ENCODE data around the gene LPIN1.
"Not testable (repeated sequence)": the region's sequence is repeated elsewhere in the genome, so short reads cannot be mapped to it uniquely, and the experiment has no call there.

The LPIN1 gene

GRCh38 chr2:11847935-11848334 lies 101.5 kb downstream of the LPIN1 start:
- no CpG with 5 or more reads among the region's 2 CpGs for WGBS (ENCODE audit: insufficient coverage, insufficient read length)
- H3K4me1 ChIP-seq (ENCODE audit: control insufficient read depth, insufficient read depth, low read length); H3K36me3 ChIP-seq (ENCODE audit: control insufficient read depth, insufficient read depth, low read length); H3K4me3 ChIP-seq (ENCODE audit: low read length); DNase-seq (ENCODE audit: low read depth, low spot score); H3K27ac ChIP-seq (ENCODE audit: low read length); H3K9me3 ChIP-seq (ENCODE audit: control insufficient read depth, insufficient read depth, low read length); H3K27me3 ChIP-seq (ENCODE audit: control insufficient read depth, insufficient read depth, low read length): not testable (repeated sequence)

GRCh38 chr2:11850082-11850481 lies 103.7 kb downstream of the LPIN1 start:
- no peak overlapping the region for H3K27ac ChIP-seq (ENCODE audit: low read length)
- peaks cover 4% of the 10 kb centered on the region for H3K9me3 ChIP-seq (ENCODE audit: control insufficient read depth, insufficient read depth, low read length)
- H3K27me3 ChIP-seq (ENCODE audit: control insufficient read depth, insufficient read depth, low read length): no peaks in the 10 kb centered on the region
- no peak overlapping the region for H3K4me3 ChIP-seq (ENCODE audit: low read length)
- no peak for DNase-seq (ENCODE audit: low read depth, low spot score)
- no CpG with 5 or more reads among the region's 17 CpGs for WGBS (ENCODE audit: insufficient coverage, insufficient read length)
- H3K4me1 ChIP-seq (ENCODE audit: control insufficient read depth, insufficient read depth, low read length): no peaks in the 10 kb centered on the region
- no peaks in the 10 kb centered on the region for H3K36me3 ChIP-seq (ENCODE audit: control insufficient read depth, insufficient read depth, low read length)

DNA sequence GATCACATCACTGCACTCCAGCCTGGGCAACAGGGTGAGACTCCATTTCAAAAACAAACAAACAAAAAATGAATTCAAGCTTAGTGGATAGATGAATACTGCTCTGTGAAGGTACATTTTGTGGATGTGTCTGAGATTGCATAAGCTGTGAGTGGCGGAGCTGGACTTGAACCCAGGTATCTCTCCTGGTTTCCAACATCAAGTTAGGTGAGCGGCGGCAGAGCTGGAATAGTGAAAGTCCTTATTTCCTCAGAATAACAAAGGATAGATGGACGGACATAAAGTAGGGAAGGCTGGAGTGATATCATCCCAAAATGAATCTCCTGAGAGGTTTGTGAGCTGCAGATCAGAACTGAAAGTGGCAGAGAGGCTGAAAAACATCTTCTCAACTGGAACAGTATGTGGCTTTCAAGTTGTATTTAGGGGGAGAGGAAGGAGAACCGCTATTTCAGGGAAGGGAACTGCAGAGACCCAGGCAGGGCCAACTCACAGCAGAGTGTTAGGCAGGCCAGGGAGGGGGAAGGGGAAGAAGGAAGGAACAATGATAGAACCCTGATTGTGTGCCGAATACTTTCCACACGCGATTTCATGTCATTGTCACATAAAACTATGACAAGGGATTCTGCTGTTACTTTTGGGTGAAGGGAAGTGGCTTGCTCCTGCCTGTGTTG lies 106.2 kb downstream of the LPIN1 start:
- H3K4me3 ChIP-seq (ENCODE audit: low read length): no peak overlapping the region
- DNase-seq (ENCODE audit: low read depth, low spot score): no peak
- no peaks in the 10 kb centered on the region for H3K27me3 ChIP-seq (ENCODE audit: control insufficient read depth, insufficient read depth, low read length)
- WGBS (ENCODE audit: insufficient coverage, insufficient read length): no CpG with 5 or more reads among the region's 8 CpGs
- no peaks in the 10 kb centered on the region for H3K4me1 ChIP-seq (ENCODE audit: control insufficient read depth, insufficient read depth, low read length)
- no peak overlapping the region for H3K27ac ChIP-seq (ENCODE audit: low read length)
- no peaks in the 10 kb centered on the region for H3K36me3 ChIP-seq (ENCODE audit: control insufficient read depth, insufficient read depth, low read length)
- peaks cover 2% of the 10 kb centered on the region for H3K9me3 ChIP-seq (ENCODE audit: control insufficient read depth, insufficient read depth, low read length)

- Histone ChIP-seq H3K27me3 (ENCODE audit: control insufficient read depth, insufficient read depth, low read length) (no peaks in the 10 kb centered on the region), H3K36me3 (ENCODE audit: control insufficient read depth, insufficient read depth, low read length) (no peaks in the 10 kb centered on the region), H3K27ac (ENCODE audit: low read length) (no peak overlapping the region), H3K4me1 (ENCODE audit: control insufficient read depth, insufficient read depth, low read length) (no peaks in the 10 kb centered on the region), H3K9me3 (ENCODE audit: control insufficient read depth, insufficient read depth, low read length) (peaks cover 2% of the 10 kb centered on the region), H3K4me3 (ENCODE audit: low read length) (no peak overlapping the region)
- DNase-seq (ENCODE audit: low read depth, low spot score): no peak
- no CpG with 5 or more reads among the region's 5 CpGs for WGBS (ENCODE audit: insufficient coverage, insufficient read length)
Measured at GRCh38 chr2:11853197-11853588, 106.8 kb downstream of the LPIN1 start.

DNA sequence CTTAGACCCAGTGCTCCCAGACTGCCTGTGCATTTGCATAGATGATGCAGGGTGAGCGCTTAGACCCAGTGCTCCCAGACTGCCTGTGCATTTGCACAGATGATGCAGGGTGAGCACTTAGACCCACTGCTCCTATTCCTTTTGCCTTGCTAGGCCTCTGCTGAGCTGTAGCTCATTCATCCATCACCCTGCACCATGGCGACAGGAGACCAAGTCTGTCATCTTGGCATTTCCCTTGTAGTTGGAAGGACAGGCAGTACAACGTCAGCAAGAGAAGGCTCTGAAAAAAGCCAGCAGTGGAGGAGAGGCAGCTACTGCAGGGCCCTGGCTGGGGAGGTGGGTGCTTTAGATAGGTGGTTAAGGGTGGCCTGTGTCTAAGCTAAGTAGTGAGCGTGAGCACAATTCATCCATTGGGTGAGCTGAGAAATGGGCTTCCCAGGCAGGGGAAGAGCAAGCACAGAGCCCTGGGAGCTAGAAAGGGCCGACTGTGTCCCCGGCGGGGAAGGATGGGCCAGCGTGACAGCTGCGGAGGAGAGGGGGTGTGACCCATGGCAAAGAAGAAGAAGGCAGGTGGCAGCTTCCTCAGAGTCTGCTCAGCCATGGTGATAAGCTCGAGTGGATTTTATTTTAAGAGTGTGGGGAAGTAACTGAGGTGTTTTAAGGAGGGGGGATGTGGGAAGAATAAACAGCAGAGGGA lies 108.8 kb downstream of the LPIN1 start:
- H3K27ac ChIP-seq (ENCODE audit: low read length): no peak overlapping the region
- H3K27me3 ChIP-seq (ENCODE audit: control insufficient read depth, insufficient read depth, low read length): no peaks in the 10 kb centered on the region
- no peak for DNase-seq (ENCODE audit: low read depth, low spot score)
- H3K9me3 ChIP-seq (ENCODE audit: control insufficient read depth, insufficient read depth, low read length): peaks cover 2% of the 10 kb centered on the region
- 100% methylated on average over 1 of the region's 10 CpGs for WGBS (ENCODE audit: insufficient coverage, insufficient read length)
- H3K4me3 ChIP-seq (ENCODE audit: low read length): no peak overlapping the region
- H3K36me3 ChIP-seq (ENCODE audit: control insufficient read depth, insufficient read depth, low read length): no peaks in the 10 kb centered on the region
- no peaks in the 10 kb centered on the region for H3K4me1 ChIP-seq (ENCODE audit: control insufficient read depth, insufficient read depth, low read length)

DNA sequence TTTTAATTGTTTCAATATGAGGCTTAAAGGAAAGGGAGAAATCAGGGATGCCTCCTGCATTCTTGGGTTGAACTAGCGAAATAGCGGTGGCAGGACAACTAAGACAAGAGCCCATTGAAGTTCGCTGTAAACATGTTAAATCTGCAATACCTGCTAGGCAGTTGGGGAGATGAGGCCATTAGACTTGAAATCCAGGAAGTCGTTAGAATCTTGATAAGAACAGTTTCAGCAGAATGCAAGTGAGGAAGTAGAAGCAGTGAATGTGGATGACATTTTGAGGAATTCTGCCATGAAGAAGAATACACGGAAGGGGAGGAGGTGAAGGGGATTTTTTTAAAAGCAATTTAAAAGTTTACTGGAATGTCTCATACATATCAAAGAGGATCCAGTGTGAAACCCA lies 109.7 kb downstream of the LPIN1 start:
- no peaks in the 10 kb centered on the region for H3K4me1 ChIP-seq (ENCODE audit: control insufficient read depth, insufficient read depth, low read length)
- DNase-seq (ENCODE audit: low read depth, low spot score): no peak
- no peaks in the 10 kb centered on the region for H3K36me3 ChIP-seq (ENCODE audit: control insufficient read depth, insufficient read depth, low read length)
- H3K27me3 ChIP-seq (ENCODE audit: control insufficient read depth, insufficient read depth, low read length): no peaks in the 10 kb centered on the region
- H3K27ac ChIP-seq (ENCODE audit: low read length): no peak overlapping the region
- WGBS (ENCODE audit: insufficient coverage, insufficient read length): no CpG with 5 or more reads among the region's 5 CpGs
- no peak overlapping the region for H3K4me3 ChIP-seq (ENCODE audit: low read length)
- H3K9me3 ChIP-seq (ENCODE audit: control insufficient read depth, insufficient read depth, low read length): peaks cover 2% of the 10 kb centered on the region

DNA sequence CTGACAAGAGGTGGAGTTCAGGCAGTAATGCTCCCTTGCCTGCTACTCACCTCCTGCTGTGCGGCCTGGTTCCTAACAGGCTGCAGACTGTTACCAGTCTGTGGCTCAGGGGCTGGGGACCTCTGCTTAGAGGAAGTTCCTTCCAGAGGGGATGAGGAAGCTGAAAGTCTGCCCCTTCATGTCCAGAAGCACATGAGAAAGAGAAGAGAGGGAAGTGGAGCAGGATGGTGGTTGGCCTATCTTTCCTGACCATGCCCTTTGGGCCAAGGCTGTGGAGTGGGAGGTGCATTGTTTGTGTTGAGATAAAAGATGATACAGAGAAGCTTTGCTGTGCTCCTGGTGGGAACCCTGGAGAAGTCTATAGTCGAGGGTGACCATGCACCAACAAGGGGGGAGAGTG lies 112.5 kb downstream of the LPIN1 start:
- H3K27ac ChIP-seq (ENCODE audit: low read length): no peak overlapping the region
- H3K4me3 ChIP-seq (ENCODE audit: low read length): no peak overlapping the region
- H3K36me3 ChIP-seq (ENCODE audit: control insufficient read depth, insufficient read depth, low read length): no peaks in the 10 kb centered on the region
- H3K27me3 ChIP-seq (ENCODE audit: control insufficient read depth, insufficient read depth, low read length): no peaks in the 10 kb centered on the region
- no CpG with 5 or more reads among the region's 2 CpGs for WGBS (ENCODE audit: insufficient coverage, insufficient read length)
- peaks cover 2% of the 10 kb centered on the region for H3K9me3 ChIP-seq (ENCODE audit: control insufficient read depth, insufficient read depth, low read length)
- no peaks in the 10 kb centered on the region for H3K4me1 ChIP-seq (ENCODE audit: control insufficient read depth, insufficient read depth, low read length)
- no peak for DNase-seq (ENCODE audit: low read depth, low spot score)

DNA sequence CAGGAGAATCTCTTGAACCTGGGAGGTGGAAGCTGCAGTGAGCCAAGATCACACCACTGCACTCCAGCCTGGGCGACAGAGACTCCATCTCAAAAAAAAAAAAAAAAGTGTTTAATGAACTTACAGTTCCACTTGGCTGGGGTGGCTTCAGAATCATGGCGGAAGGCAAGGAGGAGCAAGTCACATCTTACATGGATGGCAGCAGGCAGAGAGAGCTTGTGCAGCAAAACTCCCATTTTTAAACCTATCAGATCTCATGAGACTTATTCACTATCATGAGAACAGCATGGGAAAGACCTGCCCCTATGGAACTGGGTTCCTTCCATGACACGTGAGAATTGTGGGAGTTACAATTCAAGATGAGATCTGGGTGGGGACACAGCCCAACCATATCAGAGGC lies 113.5 kb downstream of the LPIN1 start:
- no CpG with 5 or more reads among the region's 3 CpGs for WGBS (ENCODE audit: insufficient coverage, insufficient read length)
- H3K4me3 ChIP-seq (ENCODE audit: low read length); H3K27me3 ChIP-seq (ENCODE audit: control insufficient read depth, insufficient read depth, low read length); H3K9me3 ChIP-seq (ENCODE audit: control insufficient read depth, insufficient read depth, low read length); DNase-seq (ENCODE audit: low read depth, low spot score); H3K27ac ChIP-seq (ENCODE audit: low read length); H3K36me3 ChIP-seq (ENCODE audit: control insufficient read depth, insufficient read depth, low read length); H3K4me1 ChIP-seq (ENCODE audit: control insufficient read depth, insufficient read depth, low read length): not testable (repeated sequence)

GRCh38 chr2:11861044-11861443 lies 114.6 kb downstream of the LPIN1 start:
- Histone ChIP-seq H3K4me3 (ENCODE audit: low read length) (no peak overlapping the region), H3K4me1 (ENCODE audit: control insufficient read depth, insufficient read depth, low read length) (peaks cover 2% of the 10 kb centered on the region; the same call in 1 of the 2 replicates), H3K27ac (ENCODE audit: low read length) (no peak overlapping the region), H3K36me3 (ENCODE audit: control insufficient read depth, insufficient read depth, low read length) (no peaks in the 10 kb centered on the region), H3K9me3 (ENCODE audit: control insufficient read depth, insufficient read depth, low read length) (peaks cover 2% of the 10 kb centered on the region), H3K27me3 (ENCODE audit: control insufficient read depth, insufficient read depth, low read length) (no peaks in the 10 kb centered on the region)
- no CpG with 5 or more reads among the region's 2 CpGs for WGBS (ENCODE audit: insufficient coverage, insufficient read length)
- DNase-seq (ENCODE audit: low read depth, low spot score): no peak

GRCh38 chr2:11862049-11862448 lies 115.6 kb downstream of the LPIN1 start:
- Histone ChIP-seq H3K36me3 (ENCODE audit: control insufficient read depth, insufficient read depth, low read length) (no peaks in the 10 kb centered on the region), H3K4me3 (ENCODE audit: low read length) (no peak overlapping the region), H3K4me1 (ENCODE audit: control insufficient read depth, insufficient read depth, low read length) (peaks cover 2% of the 10 kb centered on the region; the same call in 1 of the 2 replicates), H3K27ac (ENCODE audit: low read length) (no peak overlapping the region), H3K9me3 (ENCODE audit: control insufficient read depth, insufficient read depth, low read length) (peaks cover 2% of the 10 kb centered on the region), H3K27me3 (ENCODE audit: control insufficient read depth, insufficient read depth, low read length) (no peaks in the 10 kb centered on the region)
- DNase-seq (ENCODE audit: low read depth, low spot score): no peak
- WGBS (ENCODE audit: insufficient coverage, insufficient read length): no CpG with 5 or more reads among the region's 3 CpGs

- H3K4me3 ChIP-seq (ENCODE audit: low read length): no peak overlapping the region
- no peak for DNase-seq (ENCODE audit: low read depth, low spot score)
- H3K36me3 ChIP-seq (ENCODE audit: control insufficient read depth, insufficient read depth, low read length): no peaks in the 10 kb centered on the region
- no peak overlapping the region for H3K27ac ChIP-seq (ENCODE audit: low read length)
- peaks cover 2% of the 10 kb centered on the region; the same call in 1 of the 2 replicates for H3K4me1 ChIP-seq (ENCODE audit: control insufficient read depth, insufficient read depth, low read length)
- no peaks in the 10 kb centered on the region for H3K27me3 ChIP-seq (ENCODE audit: control insufficient read depth, insufficient read depth, low read length)
- no CpG with 5 or more reads among the region's 7 CpGs for WGBS (ENCODE audit: insufficient coverage, insufficient read length)
- no peaks in the 10 kb centered on the region; the same call in 1 of the 2 replicates for H3K9me3 ChIP-seq (ENCODE audit: control insufficient read depth, insufficient read depth, low read length)
Measured at GRCh38 chr2:11863103-11863502, 116.7 kb downstream of the LPIN1 start.

All from iPS DF 6.9 (cell line).